K562 (cell line): Measurements from ENCODE around the gene NT5DC4. TPM values are rescaled to one million over a fixed set of nuclear protein-coding genes. Genes with fewer than 3 reads are reported as not detected.

ENCODE experiments used
- ARID2 ChIP-seq: fragments of 450-650 bp; IDR thresholded peaks from 2 replicates; pipeline ENCODE4 v1.6.1; 2017; ENCODE audit warnings: antibody characterized with exemption, mild to moderate bottlenecking
- BRF1 ChIP-seq: IDR thresholded peaks from 3 replicates; pipeline ENCODE4 v1.6.1; 2011; ENCODE audit warnings: borderline replicate concordance, mild to moderate bottlenecking; ENCODE audit not compliant: insufficient read length; ENCODE audit errors: extremely low read depth
- CAMTA2 ChIP-seq: fragments of 250-450 bp; sonication (Bioruptor Pico); conservative IDR thresholded peaks from 2 replicates; pipeline ENCODE4 v1.5.1; 2022
- CUX1 ChIP-seq: fragments of 200-800 bp; sonication (Bioruptor generic); IDR thresholded peaks from 2 replicates; pipeline ENCODE4 v1.6.1; 2016; ENCODE audit warnings: missing genetic modification characterization, missing compliant biosample characterization
- FOXJ2 ChIP-seq: fragments of 200-800 bp; sonication (Bioruptor generic); IDR thresholded peaks from 2 replicates; pipeline ENCODE4 v1.6.1; 2016; ENCODE audit warnings: missing genetic modification characterization, missing compliant biosample characterization
- GABPA ChIP-seq: fragments of 200-800 bp; sonication (Bioruptor generic); conservative IDR thresholded peaks from 2 replicates; pipeline ENCODE4 v1.6.1; 2016; ENCODE audit warnings: low read depth, missing genetic modification characterization, missing compliant biosample characterization
- HDAC3 ChIP-seq: fragments of 450-650 bp; IDR thresholded peaks from 2 replicates; pipeline ENCODE4 v1.6.1; 2018; ENCODE audit warnings: borderline replicate concordance, mild to moderate bottlenecking, moderate library complexity; ENCODE audit not compliant: partially characterized antibody
- KLF13 ChIP-seq: fragments of 450-650 bp; IDR thresholded peaks from 2 replicates; pipeline ENCODE4 v1.6.1; 2016; ENCODE audit warnings: missing genetic modification characterization, low read depth, mild to moderate bottlenecking, missing compliant biosample characterization, moderate library complexity, borderline replicate concordance
- PPARD ChIP-seq: fragments of 250-450 bp; sonication (Bioruptor Pico); IDR thresholded peaks from 2 replicates; pipeline ENCODE4 v1.8.0; 2022; ENCODE audit warnings: inconsistent platforms, mild to moderate bottlenecking, moderate library complexity
- RBM22 ChIP-seq: fragments of 200-400 bp; formaldehyde crosslinking; IDR thresholded peaks from 2 replicates; pipeline ENCODE4 v1.6.1; 2018; ENCODE audit warnings: low read length, low read depth; ENCODE audit not compliant: poor library complexity, severe bottlenecking
- SNRNP70 ChIP-seq: fragments of 200-400 bp; formaldehyde crosslinking; optimal IDR thresholded peaks from 2 replicates; pipeline ENCODE3; 2017; ENCODE audit warnings: low read depth, low read length
- SREBF1 ChIP-seq: fragments of 150-350 bp; IDR thresholded peaks from 2 replicates; pipeline ENCODE4 v1.6.1; 2014; ENCODE audit warnings: antibody characterized with exemption, low read depth, low read length, borderline replicate concordance
- TARDBP ChIP-seq: fragments of 450-650 bp; IDR thresholded peaks from 2 replicates; pipeline ENCODE4 v1.6.1; 2016
- YY1 ChIP-seq, 3 experiments: IDR thresholded peaks; 2 replicates each; pipeline ENCODE4 v1.6.1; 2011; ENCODE audit warnings: low read length in 2 of 3, mild to moderate bottlenecking in 2 of 3, moderate library complexity in 2 of 3, borderline replicate concordance in 1 of 3, control low read depth in 1 of 3, low read depth in 1 of 3; ENCODE audit not compliant: insufficient read depth in 3 of 3, insufficient replicate concordance in 2 of 3, control insufficient read depth in 1 of 3, insufficient read length in 1 of 3; ENCODE audit errors: extremely low read depth in 1 of 3
- ZKSCAN8 ChIP-seq: fragments of 200-800 bp; sonication (Bioruptor generic); IDR thresholded peaks from 2 replicates; pipeline ENCODE4 v1.6.1; 2016; ENCODE audit warnings: missing genetic modification characterization, missing compliant biosample characterization
- ZNF124 ChIP-seq: sonication (generic); formaldehyde crosslinking; IDR thresholded peaks from 2 replicates; pipeline ENCODE4 v1.8.1; 2022; ENCODE audit warnings: missing genetic modification reagents
- ZNF436 ChIP-seq: fragments of 250-450, 450-650 bp; sonication (Bioruptor Pico); formaldehyde crosslinking; IDR thresholded peaks from 2 replicates; pipeline ENCODE4 v1.7.0; 2020; ENCODE audit warnings: mild to moderate bottlenecking
- ZNF584 ChIP-seq: fragments of 200-800 bp; sonication (Bioruptor generic); IDR thresholded peaks from 2 replicates; pipeline ENCODE4 v1.6.1; 2016; ENCODE audit warnings: low read depth, mild to moderate bottlenecking, missing genetic modification characterization, missing compliant biosample characterization
- polyA plus RNA-seq, 8 experiments: library from polyadenylated mRNA; depleted of rRNA in 4 of 8; stranded (reverse) in 5 of 8; unstranded in 3 of 8; fragments of >200 nt; fragmentation: Nextera tagmentation in 2 of 8; fragmentation: Illumina TruSeq in 1 of 8; extraction: Ambion mirVana in 2 of 8; extraction: Trizol in 1 of 8; gene quantifications; 2 replicates each; pipeline versions ENCODE4 v1.2.1 to v1.2.3, GENCODE V29; 2011 to 2014; ENCODE audit warnings: inconsistent platforms in 1 of 8, missing spikeins in 1 of 8
- total RNA-seq, 7 experiments: library from RNA; depleted of rRNA in 6 of 7; stranded (reverse); fragments of >200 nt in 6 of 7; fragmentation: Illumina TruSeq in 2 of 7; extraction: Trizol in 2 of 7; gene quantifications; 2 replicates each; pipeline versions ENCODE4 v1.2.1 to v1.2.3, GENCODE V29; 2011 to 2021; ENCODE audit warnings: low replicate concordance in 1 of 7

The NT5DC4 gene
- total and polyA plus RNA-seq, 9 of the 15 experiments (the other 6 are each of a cell fraction or from before 2014, with no cell fraction given), result 0.44 to 6.9 (median 2.5) TPM

- TF ChIP-seq SREBF1, result no peak
- TF ChIP-seq RBM22, result no peak
- TF ChIP-seq TARDBP, result no peak
- TF ChIP-seq FOXJ2, result peak; percentile 87
- no peak for TF ChIP-seq CUX1 (CRISPR knock-in tag)
- no peak for TF ChIP-seq PPARD (CRISPR knock-in tag)
- no peak for TF ChIP-seq BRF1
- no peak for TF ChIP-seq YY1 (IDR thresholded peaks at IDR 0.05; ENCODE audit: borderline replicate concordance in 1 of 3, control insufficient read depth in 1 of 3, extremely low read depth in 1 of 3, insufficient read depth in 3 of 3, insufficient read length in 1 of 3, insufficient replicate concordance in 2 of 3, low read depth in 1 of 3, low read length in 2 of 3)
- no peak for TF ChIP-seq KLF13 (tag)
- no peak for TF ChIP-seq HDAC3
- no peak for TF ChIP-seq ZNF584 (CRISPR knock-in tag)
- TF ChIP-seq ZKSCAN8 (CRISPR knock-in tag), result no peak
- TF ChIP-seq ZNF124 (CRISPR knock-in tag), result no peak
- TF ChIP-seq CAMTA2, result no peak
- TF ChIP-seq ZNF436 (CRISPR knock-in tag), result no peak
- TF ChIP-seq GABPA, result no peak
- TF ChIP-seq ARID2, result peak; percentile 61; the same call in 1 of the 2 replicates
- no peak for TF ChIP-seq SNRNP70
Measured at GRCh38 chr2:112749755-112750559, 29.1 kb downstream of the NT5DC4 start (continued).
